Measurements from ENCODE around the gene PSMB7. TPM values are rescaled to one million over a fixed set of nuclear protein-coding genes. Genes with fewer than 3 reads are reported as not detected.

PSMB7 gene
- polyA plus RNA-seq, 1 of the 3 experiments (the other 2 are of a cell fraction), result 357 TPM

DNA sequence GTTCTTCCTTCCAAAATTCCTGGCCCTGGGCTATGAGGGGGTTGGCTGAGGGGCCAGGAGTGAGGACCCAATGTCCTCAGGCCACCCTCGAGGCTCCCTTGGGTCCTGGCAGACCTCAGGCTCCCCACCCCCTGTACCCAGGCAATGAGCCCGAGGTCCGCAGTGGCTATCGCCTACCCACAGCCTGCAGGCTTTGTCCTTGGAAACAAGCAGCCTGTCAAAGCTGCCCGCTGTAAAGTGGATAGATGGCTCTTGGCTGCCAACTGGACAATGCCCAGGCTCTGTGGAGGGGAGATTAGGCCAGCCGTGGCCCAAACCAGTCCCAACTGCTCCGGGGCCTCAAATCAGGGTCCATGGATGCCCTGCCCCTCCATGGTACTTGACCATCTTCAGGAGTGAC lies 32.8 kb upstream of the PSMB7 start:
- no peak overlapping the region for H3K4me2 ChIP-seq
- H3K9me2 ChIP-seq, result no peaks in the 10 kb centered on the region
- peaks cover 5% of the 10 kb centered on the region for H3F3A ChIP-seq (replicated peaks; ENCODE audit: insufficient read depth)
- no peaks in the 10 kb centered on the region for H4K20me1 ChIP-seq (ENCODE audit: insufficient read depth)
- no peak for DNase-seq
- H3K27ac ChIP-seq (ENCODE audit: low read depth in 2 of 2, low read length in 1 of 2), result no peak overlapping the region
- no peaks in the 10 kb centered on the region for H3K36me3 ChIP-seq (replicated peaks in 1 of 2; ENCODE audit: control insufficient read depth in 1 of 2, insufficient read depth in 2 of 2, low read length in 1 of 2)
- 89% methylated on average over 5 of the region's 7 CpGs for WGBS (ENCODE audit: low lambda C conversion rate)
- H2AFZ ChIP-seq (ENCODE audit: low read depth), result no peak overlapping the region
- H3K79me2 ChIP-seq (ENCODE audit: insufficient read depth), result no peaks in the 10 kb centered on the region
- H3K4me1 ChIP-seq (ENCODE audit: control insufficient read depth in 1 of 2, insufficient read depth in 2 of 2, low read depth in 1 of 2, low read length in 1 of 2), result peaks cover 0 to 12% of the 10 kb centered on the region in 2 experiments; a peak in 1 of 4 replicates
- H3K4me3 ChIP-seq (ENCODE audit: low read depth in 2 of 2, low read length in 1 of 2), result no peak overlapping the region
- no peaks in the 10 kb centered on the region for H3K9me3 ChIP-seq
- no peak overlapping the region for H3K9ac ChIP-seq
- POLR2A ChIA-PET, result no interaction called here
- CTCF ChIA-PET, result interaction anchor here (0.6 to 1.4 kb wide), 5 partner anchors 8 to 58 kb away, joined by 3 to 4 read pairs (median 3); no protein-coding TSS in a partner anchor
- TF ChIP-seq MEF2A (IDR thresholded peaks at IDR 0.05; ENCODE audit: borderline replicate concordance, low read depth), result no peak
- TF ChIP-seq EP300 (IDR thresholded peaks at IDR 0.05; ENCODE audit: borderline replicate concordance in 1 of 2, low read depth in 1 of 2, low read length in 1 of 2), result no peak
- no peak for TF ChIP-seq NRF1 (IDR thresholded peaks at IDR 0.05; ENCODE audit: low read depth, low read length)
- TF ChIP-seq, protein P1, sequence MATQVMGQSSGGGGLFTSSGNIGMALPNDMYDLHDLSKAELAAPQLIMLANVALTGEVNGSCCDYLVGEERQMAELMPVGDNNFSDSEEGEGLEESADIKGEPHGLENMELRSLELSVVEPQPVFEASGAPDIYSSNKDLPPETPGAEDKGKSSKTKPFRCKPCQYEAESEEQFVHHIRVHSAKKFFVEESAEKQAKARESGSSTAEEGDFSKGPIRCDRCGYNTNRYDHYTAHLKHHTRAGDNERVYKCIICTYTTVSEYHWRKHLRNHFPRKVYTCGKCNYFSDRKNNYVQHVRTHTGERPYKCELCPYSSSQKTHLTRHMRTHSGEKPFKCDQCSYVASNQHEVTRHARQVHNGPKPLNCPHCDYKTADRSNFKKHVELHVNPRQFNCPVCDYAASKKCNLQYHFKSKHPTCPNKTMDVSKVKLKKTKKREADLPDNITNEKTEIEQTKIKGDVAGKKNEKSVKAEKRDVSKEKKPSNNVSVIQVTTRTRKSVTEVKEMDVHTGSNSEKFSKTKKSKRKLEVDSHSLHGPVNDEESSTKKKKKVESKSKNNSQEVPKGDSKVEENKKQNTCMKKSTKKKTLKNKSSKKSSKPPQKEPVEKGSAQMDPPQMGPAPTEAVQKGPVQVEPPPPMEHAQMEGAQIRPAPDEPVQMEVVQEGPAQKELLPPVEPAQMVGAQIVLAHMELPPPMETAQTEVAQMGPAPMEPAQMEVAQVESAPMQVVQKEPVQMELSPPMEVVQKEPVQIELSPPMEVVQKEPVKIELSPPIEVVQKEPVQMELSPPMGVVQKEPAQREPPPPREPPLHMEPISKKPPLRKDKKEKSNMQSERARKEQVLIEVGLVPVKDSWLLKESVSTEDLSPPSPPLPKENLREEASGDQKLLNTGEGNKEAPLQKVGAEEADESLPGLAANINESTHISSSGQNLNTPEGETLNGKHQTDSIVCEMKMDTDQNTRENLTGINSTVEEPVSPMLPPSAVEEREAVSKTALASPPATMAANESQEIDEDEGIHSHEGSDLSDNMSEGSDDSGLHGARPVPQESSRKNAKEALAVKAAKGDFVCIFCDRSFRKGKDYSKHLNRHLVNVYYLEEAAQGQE (IDR thresholded peaks at IDR 0.05; ENCODE audit: low read depth, low read length), result no peak
- TF ChIP-seq GABPA (IDR thresholded peaks at IDR 0.05; ENCODE audit: low read depth), result no peak
- H3K27me3 ChIP-seq (ENCODE audit: insufficient read depth), result no peaks in the 10 kb centered on the region

DNA sequence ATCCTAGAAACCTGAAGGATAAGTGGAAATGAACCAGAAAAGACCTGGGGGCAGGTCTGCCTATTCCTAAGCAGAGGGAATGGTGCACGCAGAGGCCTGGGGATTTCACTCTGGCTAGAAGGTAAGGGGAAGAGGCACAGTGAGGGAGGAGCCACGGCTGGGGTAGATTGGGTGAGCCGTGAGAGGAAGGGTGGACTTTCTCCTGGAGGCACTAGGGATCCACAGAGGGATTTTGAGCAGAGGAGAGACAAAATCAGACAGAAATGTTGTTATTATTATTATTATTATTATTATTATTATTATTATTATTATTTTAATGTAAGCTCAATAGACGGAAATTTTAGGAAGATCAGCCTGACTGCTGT lies 32.0 kb upstream of the PSMB7 start:
- no peak overlapping the region for H3K4me2 ChIP-seq
- DNase-seq, result no peak
- H3K27me3 ChIP-seq (ENCODE audit: insufficient read depth), result no peaks in the 10 kb centered on the region
- POLR2A ChIA-PET, result no interaction called here
- TF ChIP-seq NRF1 (IDR thresholded peaks at IDR 0.05; ENCODE audit: low read depth, low read length) (no peak), TEAD4 (IDR thresholded peaks at IDR 0.05; ENCODE audit: borderline replicate concordance, insufficient read depth) (no peak)
- CTCF ChIA-PET, result interaction anchor here (0.8 to 1.6 kb wide), 6 partner anchors 11 to 57 kb away, joined by 3 to 4 read pairs (median 4); no protein-coding TSS in a partner anchor
- 86% methylated on average over 4 of the region's 4 CpGs for WGBS (ENCODE audit: low lambda C conversion rate)
- H3K27ac ChIP-seq (ENCODE audit: low read depth in 2 of 2, low read length in 1 of 2), result no peak overlapping the region
- peaks cover 0 to 12% of the 10 kb centered on the region in 2 experiments; a peak in 1 of 4 replicates for H3K4me1 ChIP-seq (ENCODE audit: control insufficient read depth in 1 of 2, insufficient read depth in 2 of 2, low read depth in 1 of 2, low read length in 1 of 2)
- H2AFZ ChIP-seq (ENCODE audit: low read depth), result no peak overlapping the region
- H3K4me3 ChIP-seq (ENCODE audit: low read depth in 2 of 2, low read length in 1 of 2), result no peak overlapping the region
- H3K79me2 ChIP-seq (ENCODE audit: insufficient read depth), result no peaks in the 10 kb centered on the region
- H3K9me2 ChIP-seq, result no peaks in the 10 kb centered on the region
- H3K9me3 ChIP-seq, result no peaks in the 10 kb centered on the region
- H3F3A ChIP-seq (replicated peaks; ENCODE audit: insufficient read depth), result peaks cover 5% of the 10 kb centered on the region
- H4K20me1 ChIP-seq (ENCODE audit: insufficient read depth), result no peaks in the 10 kb centered on the region
- no peak overlapping the region for H3K9ac ChIP-seq
- no peaks in the 10 kb centered on the region for H3K36me3 ChIP-seq (replicated peaks in 1 of 2; ENCODE audit: control insufficient read depth in 1 of 2, insufficient read depth in 2 of 2, low read length in 1 of 2)

DNA sequence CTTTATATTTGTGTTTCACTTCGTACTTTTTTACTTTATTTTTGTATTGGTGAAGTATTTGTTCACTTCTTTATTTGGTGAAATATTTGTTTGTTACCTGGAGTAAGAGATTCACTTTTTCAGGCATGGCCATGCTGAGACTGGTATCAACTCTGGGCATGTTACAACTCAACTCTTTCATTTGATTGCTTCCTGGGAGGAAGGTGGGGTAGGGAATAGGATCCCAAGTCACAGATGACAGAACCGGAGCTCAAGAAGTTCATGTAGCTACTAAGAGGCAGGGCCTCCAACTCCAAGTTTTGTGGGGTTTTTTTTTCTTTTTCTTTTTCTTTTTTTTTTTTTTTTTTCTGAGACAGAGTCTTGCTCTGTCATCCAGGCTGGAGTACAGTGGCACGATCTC lies 28.9 kb upstream of the PSMB7 start:
- 85% methylated on average over 3 of the region's 3 CpGs for WGBS (ENCODE audit: low lambda C conversion rate)
- ChIA-PET CTCF (no interaction called here), POLR2A (no interaction called here)
- Histone ChIP-seq H3K4me1 (ENCODE audit: control insufficient read depth in 1 of 2, insufficient read depth in 2 of 2, low read depth in 1 of 2, low read length in 1 of 2) (no peaks in the 10 kb centered on the region), H3K27me3 (ENCODE audit: insufficient read depth) (no peaks in the 10 kb centered on the region), H3K36me3 (replicated peaks in 1 of 2; ENCODE audit: control insufficient read depth in 1 of 2, insufficient read depth in 2 of 2, low read length in 1 of 2) (no peaks in the 10 kb centered on the region), H3K9me2 (no peaks in the 10 kb centered on the region), H3K27ac (ENCODE audit: low read depth in 2 of 2, low read length in 1 of 2) (no peak overlapping the region), H3K9ac (no peak overlapping the region), H3K4me2 (no peak overlapping the region), H3K79me2 (ENCODE audit: insufficient read depth) (no peaks in the 10 kb centered on the region), H3F3A (replicated peaks; ENCODE audit: insufficient read depth) (peaks cover 5% of the 10 kb centered on the region), H3K4me3 (ENCODE audit: low read depth in 2 of 2, low read length in 1 of 2) (no peak overlapping the region), H3K9me3 (no peaks in the 10 kb centered on the region), H2AFZ (ENCODE audit: low read depth) (0 out of 2 replicates have a peak overlapping the region, but pooled peaks have one; percentile 46), H4K20me1 (ENCODE audit: insufficient read depth) (no peaks in the 10 kb centered on the region)
- no peak for DNase-seq
- TF ChIP-seq, protein P1 (IDR thresholded peaks at IDR 0.05; ENCODE audit: low read depth, low read length), result no peak
- no peak for TF ChIP-seq TCF12 (IDR thresholded peaks at IDR 0.05)
- no peak for TF ChIP-seq YY1 (IDR thresholded peaks at IDR 0.05; ENCODE audit: low read depth)
- no peak for TF ChIP-seq MXI1 (IDR thresholded peaks at IDR 0.05; ENCODE audit: low read depth, low read length)
- no peak for TF ChIP-seq MEF2A (IDR thresholded peaks at IDR 0.05; ENCODE audit: borderline replicate concordance, low read depth)
- no peak for TF ChIP-seq EZH2phosphoT487 (IDR thresholded peaks at IDR 0.05; ENCODE audit: borderline replicate concordance, low read depth)
- TF ChIP-seq TAF1 (IDR thresholded peaks at IDR 0.05; ENCODE audit: borderline replicate concordance, low read depth, low read length), result no peak
- no peak for TF ChIP-seq RFX5 (IDR thresholded peaks at IDR 0.05; ENCODE audit: low read length)
- no peak for TF ChIP-seq JUND (IDR thresholded peaks at IDR 0.05)
- TF ChIP-seq EP300 (IDR thresholded peaks at IDR 0.05; ENCODE audit: borderline replicate concordance in 1 of 2, low read depth in 1 of 2, low read length in 1 of 2), result no peak
